ENCODE results near the gene IDI2. TPM values are rescaled to one million over a fixed set of nuclear protein-coding genes. Genes with fewer than 3 reads are reported as not detected.

Gene IDI2
- total and polyA plus RNA-seq, 2 of the 13 experiments (the other 11 are each of a cell fraction or from before 2014, with no cell fraction given) = not detected

GRCh38 chr10:1050554-1050953, 24.9 kb upstream of the IDI2 start (continued):
- TF ChIP-seq ZNF879 (CRISPR knock-in tag; IDR thresholded peaks at IDR 0.05) (no peak), ZNF292 (CRISPR knock-in tag; IDR thresholded peaks at IDR 0.05; ENCODE audit: borderline replicate concordance, low read depth) (no peak), ZNF513 (CRISPR knock-in tag; conservative IDR thresholded peaks at IDR 0.05) (no peak), CREB3 (CRISPR knock-in tag; IDR thresholded peaks at IDR 0.05) (no peak), MXI1 (IDR thresholded peaks at IDR 0.05; ENCODE audit: borderline replicate concordance, low read depth, low read length) (peak; percentile 52; the same call in 1 of the 3 replicates), MXD1 (CRISPR knock-in tag; IDR thresholded peaks at IDR 0.05) (no peak), ZNF644 (CRISPR knock-in tag; IDR thresholded peaks at IDR 0.05; ENCODE audit: low read depth) (no peak), ZMYM4 (CRISPR knock-in tag; IDR thresholded peaks at IDR 0.05) (peak; percentile 40; the same call in 1 of the 2 replicates), FOXP1 (IDR thresholded peaks at IDR 0.05) (no peak), FOXP1 (CRISPR knock-in tag; IDR thresholded peaks at IDR 0.05) (no peak), ZNF10 (CRISPR knock-in tag; IDR thresholded peaks at IDR 0.05; ENCODE audit: borderline replicate concordance, low read depth) (no peak), ZNF275 (CRISPR knock-in tag; IDR thresholded peaks at IDR 0.05; ENCODE audit: borderline replicate concordance) (no peak), RELA (CRISPR knock-in tag; IDR thresholded peaks at IDR 0.05) (no peak), U2AF2 (IDR thresholded peaks at IDR 0.05; ENCODE audit: low read depth, low read length) (no peak), FOXC1 (CRISPR knock-in tag; IDR thresholded peaks at IDR 0.05; ENCODE audit: borderline replicate concordance) (no peak), MYC (CRISPR knock-in tag; IDR thresholded peaks at IDR 0.05; ENCODE audit: borderline replicate concordance) (peak; percentile 37; the same call in 1 of the 2 replicates), ZKSCAN8 (CRISPR knock-in tag; IDR thresholded peaks at IDR 0.05; ENCODE audit: borderline replicate concordance) (peak; percentile 78; the same call in 1 of the 2 replicates), ZSCAN30 (CRISPR knock-in tag; IDR thresholded peaks at IDR 0.05) (no peak), ZFYVE20 (CRISPR knock-in tag; IDR thresholded peaks at IDR 0.05; ENCODE audit: borderline replicate concordance, low read depth) (no peak), IRF1 (CRISPR knock-in tag; IDR thresholded peaks at IDR 0.05; ENCODE audit: low read depth) (no peak), ZNF7 (CRISPR knock-in tag; IDR thresholded peaks at IDR 0.05) (no peak), CHD2 (IDR thresholded peaks at IDR 0.05; ENCODE audit: low read depth, low read length) (no peak), NR2F1 (CRISPR knock-in tag; IDR thresholded peaks at IDR 0.05) (peak in 1 of 2 experiments; percentile 18; a peak in 1 of 4 replicates), NFE2L2 (IDR thresholded peaks at IDR 0.05; ENCODE audit: low read length) (no peak), NR2F6 (IDR thresholded peaks at IDR 0.05) (no peak), NR2F6 (CRISPR knock-in tag; IDR thresholded peaks at IDR 0.05) (0 out of 2 replicates have a peak, but pooled peaks have one; percentile 51), GABPA (IDR thresholded peaks at IDR 0.05; ENCODE audit: low read depth, low read length) (0 out of 2 replicates have a peak, but pooled peaks have one; percentile 14), GABPA (CRISPR knock-in tag; IDR thresholded peaks at IDR 0.05; ENCODE audit: low read depth) (no peak), PRPF4 (IDR thresholded peaks at IDR 0.05; ENCODE audit: low read depth, low read length, poor library complexity, severe bottlenecking) (no peak)
